ENCODE measurements around the gene MYBBP1A.

The MYBBP1A gene

GRCh38 chr17:4534515-4534914 lies 20.7 kb downstream of the MYBBP1A start:
- no peak for DNase-seq

GRCh38 chr17:4533523-4534504 lies 21.4 kb downstream of the MYBBP1A start:
- no peak for DNase-seq

DNA sequence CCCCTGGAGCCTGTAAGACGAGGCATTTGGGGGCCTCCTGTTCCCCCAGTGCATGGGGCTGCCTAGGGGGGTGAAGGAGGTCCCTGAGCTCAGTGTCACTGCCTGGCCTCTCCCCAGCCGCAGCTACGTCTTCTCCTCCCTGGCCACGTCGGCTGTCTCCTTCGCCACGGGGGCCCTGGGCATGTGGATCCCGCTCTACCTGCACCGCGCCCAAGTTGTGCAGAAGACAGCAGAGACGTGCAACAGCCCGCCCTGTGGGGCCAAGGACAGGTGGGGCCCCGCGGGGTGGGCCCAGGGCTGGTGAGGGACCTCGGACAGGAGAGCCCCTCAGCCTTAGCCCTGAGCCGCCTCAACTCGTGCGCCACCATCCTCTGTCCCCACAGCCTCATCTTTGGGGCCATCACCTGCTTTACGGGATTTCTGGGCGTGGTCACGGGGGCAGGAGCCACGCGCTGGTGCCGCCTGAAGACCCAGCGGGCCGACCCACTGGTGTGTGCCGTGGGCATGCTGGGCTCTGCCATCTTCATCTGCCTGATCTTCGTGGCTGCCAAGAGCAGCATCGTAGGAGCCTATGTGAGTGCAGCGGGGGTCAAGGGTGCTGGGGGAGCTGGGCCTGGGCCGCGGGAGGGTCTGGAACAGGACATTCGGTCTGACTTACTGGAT lies 22.2 kb downstream of the MYBBP1A start:
- no peak for DNase-seq

- DNase-seq, result no peak
Measured at GRCh38 chr17:4531988-4532736, 23.0 kb downstream of the MYBBP1A start.

DNA sequence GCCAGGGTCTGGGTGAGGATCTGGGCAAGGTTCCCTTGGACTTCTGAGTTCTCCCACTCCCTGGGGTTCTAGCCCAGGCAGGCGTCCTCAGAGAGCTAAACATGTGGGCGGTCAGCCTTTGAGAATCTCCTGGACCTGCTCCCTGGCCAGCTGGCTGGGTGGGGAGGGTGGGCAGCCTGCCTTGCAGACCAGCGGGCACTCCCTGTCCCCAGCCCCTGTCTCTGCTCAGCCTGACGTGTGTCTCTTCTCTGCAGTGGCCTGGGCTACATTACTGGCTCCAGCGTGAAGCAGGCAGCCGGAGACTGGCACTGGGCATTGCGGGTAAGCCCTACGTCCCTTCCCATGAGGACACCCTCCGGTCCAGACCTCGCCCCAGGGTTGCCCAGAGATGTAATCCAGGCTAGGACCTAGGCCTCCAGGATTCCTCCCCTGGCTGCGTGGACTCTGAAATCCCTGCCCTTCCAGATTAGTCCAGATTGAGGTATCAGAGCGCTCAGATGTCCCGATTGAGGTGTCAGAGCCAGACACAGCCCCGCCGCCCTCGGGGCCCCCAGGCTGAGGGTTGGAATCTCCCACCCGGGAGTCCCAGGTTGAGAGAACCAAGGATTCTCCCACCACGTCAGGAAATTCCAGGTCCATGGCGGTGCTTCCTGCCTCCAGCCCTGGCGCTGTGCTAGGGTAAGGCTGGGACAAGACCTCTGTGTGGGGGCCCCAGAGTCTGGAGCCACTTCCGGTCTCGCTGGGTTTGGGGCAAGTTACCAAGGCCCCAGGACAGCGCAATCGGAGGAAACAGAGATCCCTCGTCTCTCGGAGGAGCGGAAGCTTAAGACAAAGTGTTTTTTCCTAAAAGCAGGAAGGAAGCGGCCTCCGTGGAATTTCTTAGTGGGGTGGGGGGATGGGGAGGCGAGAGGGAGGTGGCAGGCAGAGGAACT lies 24.1 kb downstream of the MYBBP1A start:
- DNase-seq, result no peak

DNA sequence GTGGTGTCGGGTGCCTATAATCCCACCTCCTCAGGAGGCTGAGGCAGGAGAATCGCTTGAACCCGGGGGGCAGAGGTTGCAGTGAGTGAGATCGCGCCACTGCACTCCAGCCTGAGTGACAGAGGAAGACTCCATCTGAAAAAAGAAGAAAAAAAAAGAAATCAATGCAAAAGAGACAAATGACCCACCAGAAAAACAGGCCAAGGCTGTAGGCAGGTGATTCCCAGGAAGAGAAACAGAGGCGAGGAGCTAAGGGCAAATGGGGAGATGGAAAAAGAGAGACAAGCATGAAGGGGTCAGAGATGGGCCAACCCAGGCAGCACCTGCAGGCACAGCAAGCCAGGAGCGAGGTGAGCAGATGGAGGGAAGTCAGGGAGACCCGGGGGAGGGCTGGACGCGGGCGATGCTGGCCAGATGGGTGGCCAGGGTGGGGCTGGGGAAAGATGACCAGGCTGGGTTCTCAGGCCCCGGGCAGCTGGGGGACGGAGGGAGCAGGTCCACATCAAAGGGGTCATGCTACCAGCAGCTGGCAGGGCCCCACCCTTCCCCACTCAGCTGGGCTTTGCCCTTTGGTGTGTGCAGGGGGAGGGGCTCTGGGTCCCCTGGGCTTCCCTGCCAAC lies 25.5 kb downstream of the MYBBP1A start:
- DNase-seq, result no peak

GRCh38 chr17:4527566-4528125 lies 27.5 kb downstream of the MYBBP1A start:
- no peak for DNase-seq

DNA sequence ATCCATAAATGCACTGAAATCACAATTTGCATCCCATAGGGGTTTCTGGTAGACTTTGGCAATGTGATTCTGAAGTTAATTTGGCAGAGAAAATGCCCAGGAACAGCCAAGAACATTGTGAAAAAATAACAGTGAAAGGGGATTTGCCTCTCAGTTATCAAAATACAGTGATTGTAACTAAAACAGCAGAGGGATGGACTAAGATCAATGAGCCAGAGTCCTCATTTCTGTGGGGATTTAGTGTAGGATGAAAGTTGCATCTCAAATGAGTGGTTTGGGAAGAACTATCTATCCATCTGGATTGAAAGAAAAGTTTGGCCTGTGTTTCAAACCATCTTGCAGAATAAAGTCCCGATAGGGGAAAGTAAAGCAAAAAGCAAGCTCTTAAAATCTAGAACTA lies 28.1 kb downstream of the MYBBP1A start:
- DNase-seq, result no peak

GRCh38 chr17:4525691-4526397 lies 29.3 kb downstream of the MYBBP1A start:
- DNase-seq, result no peak

DNA sequence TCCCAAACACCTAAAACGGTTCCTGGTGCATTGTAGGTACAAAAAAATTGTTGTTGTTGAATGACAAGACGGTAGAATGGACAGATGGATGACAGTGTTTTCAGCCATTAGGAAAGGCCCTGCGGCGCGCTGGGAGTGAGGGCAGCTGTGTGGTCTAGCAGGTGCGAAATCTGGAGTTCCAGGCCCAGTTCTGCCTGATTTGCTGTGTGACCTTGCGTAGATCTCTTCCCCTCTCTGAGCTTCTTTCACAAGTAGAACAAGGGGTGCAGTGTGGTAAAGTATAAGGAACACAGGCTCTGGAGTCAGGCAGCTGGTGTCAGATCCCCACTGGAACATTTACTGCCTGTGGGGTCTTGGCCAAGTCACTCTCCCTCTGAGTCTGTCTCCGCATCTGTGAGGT lies 31.2 kb downstream of the MYBBP1A start:
- DNase-seq, result no peak

DNA sequence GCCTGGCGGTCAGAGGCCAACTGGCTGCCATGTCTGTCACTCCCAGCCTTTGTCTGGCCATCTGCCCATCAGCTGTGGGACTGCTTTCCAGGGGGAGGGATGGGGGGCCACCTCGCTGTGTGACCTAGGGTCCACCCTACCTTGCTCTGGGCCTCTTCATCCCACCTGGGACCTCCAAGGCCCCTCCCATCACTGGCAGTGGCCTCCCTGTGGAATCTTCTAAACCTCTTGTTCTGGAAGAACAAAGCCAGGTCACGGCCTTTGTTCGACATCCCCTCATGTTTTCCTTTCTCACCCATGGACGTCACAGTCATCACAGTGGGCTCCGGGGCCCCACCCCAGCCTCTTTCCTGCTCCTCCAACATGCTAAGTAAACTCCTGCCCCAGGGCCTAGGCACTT lies 32.5 kb downstream of the MYBBP1A start:
- DNase-seq, result no peak

DNA sequence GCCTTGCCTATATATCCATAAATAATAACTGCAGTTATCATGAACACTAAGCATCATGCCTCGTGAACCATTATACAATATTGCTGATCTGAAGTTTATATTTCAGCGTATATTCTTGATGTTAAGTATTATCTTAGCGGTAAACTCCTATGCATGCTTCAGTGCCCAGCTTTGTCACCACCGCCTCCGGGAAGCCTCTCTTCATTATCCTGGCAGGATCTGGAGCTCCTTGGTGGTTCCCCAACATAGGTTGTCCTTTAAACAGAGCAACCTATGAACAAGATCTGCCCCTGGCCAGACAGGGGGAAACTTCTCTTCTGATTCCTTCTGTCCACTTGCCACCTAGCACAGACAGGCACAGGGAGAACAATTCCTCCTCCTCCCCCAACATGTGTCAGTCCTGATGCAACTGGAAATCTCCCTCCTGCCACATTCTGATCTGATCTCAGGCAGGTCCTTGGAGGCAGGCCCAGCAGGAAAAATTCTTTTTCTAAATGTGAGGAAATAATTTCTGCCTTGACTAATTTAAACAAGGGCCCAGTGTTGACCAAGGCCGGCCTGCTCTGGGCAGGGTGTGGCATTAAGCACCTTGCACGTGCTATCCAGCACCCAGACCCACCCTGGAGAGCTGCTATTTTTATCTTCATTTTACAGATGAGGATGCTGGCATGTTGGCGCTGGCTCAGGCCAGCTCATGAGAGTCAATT lies 34.1 kb downstream of the MYBBP1A start:
- no peak for DNase-seq

DNA sequence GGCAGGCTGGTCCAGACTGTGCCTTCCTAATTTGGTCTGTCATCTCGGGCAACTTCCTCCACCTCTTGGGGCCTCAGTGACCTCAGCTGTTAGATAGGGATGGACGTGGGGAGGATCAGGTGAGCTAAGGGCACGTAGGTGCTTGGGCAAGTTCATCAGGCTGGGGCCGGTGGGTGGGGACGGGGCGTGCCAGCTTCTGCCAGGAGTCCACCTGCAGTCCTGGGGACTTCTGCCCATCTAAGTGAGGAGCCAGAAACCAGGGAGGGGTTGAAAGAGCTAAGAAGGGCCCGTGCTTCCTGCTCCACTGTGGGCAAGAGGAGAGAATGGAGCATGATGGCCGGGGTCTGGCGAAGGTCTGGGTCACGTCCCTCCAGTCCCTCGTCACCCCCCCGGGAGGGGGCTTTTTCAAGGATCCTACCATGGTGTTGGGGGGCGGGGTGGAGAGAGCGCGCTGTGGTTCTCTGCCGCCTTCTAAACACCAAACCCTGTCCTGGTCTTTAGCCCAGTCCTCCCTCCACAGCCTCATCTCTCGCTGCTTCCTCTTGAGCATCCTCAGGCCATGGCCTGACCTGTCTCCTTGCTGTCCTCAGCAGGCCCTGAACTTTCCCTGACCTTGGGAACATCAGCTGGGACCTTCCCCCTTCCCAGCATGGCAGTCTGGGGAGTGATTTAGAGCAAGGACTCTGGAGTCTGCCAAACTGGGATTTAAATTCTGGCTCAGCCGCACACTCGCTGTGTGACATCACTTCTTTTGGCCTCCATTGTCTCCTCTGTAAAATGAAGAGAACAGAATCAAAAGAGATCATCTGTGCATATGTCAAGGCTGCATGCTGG lies 34.9 kb downstream of the MYBBP1A start:
- DNase-seq, result no peak

DNA sequence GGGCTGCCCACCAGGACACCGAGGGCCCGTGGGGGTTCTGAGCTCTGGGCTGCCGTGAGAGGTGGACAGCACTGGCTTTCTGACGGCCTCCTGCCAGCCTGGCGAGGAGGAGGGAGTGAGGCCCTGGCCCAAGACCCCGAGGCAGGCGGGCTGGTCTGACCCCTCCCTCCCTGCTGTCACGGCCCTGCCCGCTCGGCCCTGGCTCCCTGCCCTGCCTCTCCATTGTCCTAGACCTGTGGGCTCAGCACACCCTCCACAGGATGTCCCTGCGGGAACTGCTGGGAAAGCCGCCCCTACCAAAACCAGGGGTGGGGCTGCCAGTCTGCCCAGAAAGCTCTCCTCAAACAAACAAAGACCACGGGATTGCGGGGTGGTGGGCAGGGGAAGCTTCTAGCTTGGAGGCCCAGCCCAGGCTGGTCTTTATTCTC lies 35.8 kb downstream of the MYBBP1A start:
- DNase-seq, result no peak

- no peak for DNase-seq
Measured at GRCh38 chr17:4518901-4519300, 36.3 kb downstream of the MYBBP1A start.

GRCh38 chr17:4516735-4517134 lies 38.4 kb downstream of the MYBBP1A start:
- DNase-seq, result no peak

DNA sequence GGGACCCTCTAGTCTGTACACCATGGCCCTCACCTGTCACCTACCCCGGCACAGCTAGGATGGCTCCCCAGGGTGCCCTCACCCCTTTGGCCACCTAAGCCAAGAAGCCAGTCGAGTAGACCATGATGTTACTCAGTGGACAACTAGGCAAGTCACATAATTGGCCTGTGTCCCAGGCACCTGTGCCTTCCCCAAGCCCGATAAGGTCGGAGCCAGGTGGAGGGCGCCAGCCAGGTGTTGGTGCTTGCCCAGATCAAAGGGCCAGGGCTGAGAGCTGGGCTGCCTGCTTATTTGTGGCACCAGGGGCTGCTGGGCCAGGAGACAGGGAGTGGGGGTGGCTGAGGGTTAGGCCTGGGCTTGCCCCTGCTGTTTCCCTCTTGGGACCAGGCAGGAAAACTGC lies 39.7 kb downstream of the MYBBP1A start:
- DNase-seq, result no peak

DNA sequence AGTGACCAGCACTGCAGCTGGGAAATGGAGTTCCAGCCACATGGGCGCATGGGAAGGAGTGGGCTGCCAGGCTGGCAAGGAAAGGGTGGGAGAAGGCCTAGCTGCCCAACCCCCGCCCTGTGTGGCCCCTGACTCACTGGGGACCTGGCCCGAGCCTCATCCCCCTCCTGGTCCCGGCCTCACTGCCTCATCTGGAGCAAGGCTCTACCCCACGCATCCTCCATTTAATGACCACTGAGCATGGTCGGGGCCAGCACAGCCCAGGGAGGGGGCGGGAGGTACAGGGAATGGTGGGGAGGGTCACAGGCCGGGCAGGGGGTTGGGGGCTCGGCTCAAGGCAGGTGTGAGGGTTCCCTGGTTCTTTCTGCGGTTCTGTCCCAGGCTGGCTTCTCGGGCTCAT lies 40.4 kb downstream of the MYBBP1A start:
- DNase-seq, result no peak

GRCh38 chr17:4514206-4514605 lies 41.0 kb downstream of the MYBBP1A start:
- DNase-seq, result no peak

Measured in NCI-H1417 treated with DMSO at 0.1 percent for 48 hours (cell line).